Type B pancreatic cell (in vitro differentiated cells): ENCODE results near the gene HSP90B1. TPM values are rescaled to one million over a fixed set of nuclear protein-coding genes. Genes with fewer than 3 reads are reported as not detected.

Source experiments
- DNase-seq: peaks from one replicate; pipeline ENCODE4 v3.0.0; 2021; ENCODE audit warnings: mixed read lengths; ENCODE audit not compliant: unreplicated experiment; ENCODE audit errors: extremely low spot score
- H3K27ac Mint-ChIP-seq: 2 replicates; pipeline ENCODE4 v1.8.0; 2021; ENCODE audit warnings: mild to moderate bottlenecking, mixed read lengths
- H3K27me3 Mint-ChIP-seq: 2 replicates; pipeline ENCODE4 v1.8.0; 2021; ENCODE audit warnings: mixed read lengths
- H3K36me3 Mint-ChIP-seq: 2 replicates; pipeline ENCODE4 v1.8.0; 2021; ENCODE audit warnings: mixed read lengths
- H3K4me1 Mint-ChIP-seq: one replicate; pipeline ENCODE4 v1.8.0; 2021; ENCODE audit warnings: mixed read lengths; ENCODE audit not compliant: unreplicated experiment
- H3K4me3 Mint-ChIP-seq: 2 replicates; pipeline ENCODE4 v1.8.0; 2021; ENCODE audit warnings: mild to moderate bottlenecking, mixed read lengths
- H3K9me3 Mint-ChIP-seq: 2 replicates; pipeline ENCODE4 v1.8.0; 2021; ENCODE audit warnings: mixed read lengths
- CTCF ChIP-seq: fragments of 200-600 bp; sonication (generic); conservative IDR thresholded peaks from 2 replicates; pipeline ENCODE4 v1.5.0; 2021; ENCODE audit warnings: antibody characterized with exemption, mild to moderate bottlenecking
- total RNA-seq: library from RNA; stranded (reverse); gene quantifications from 2 replicates; pipeline ENCODE4 v1.2.1, GENCODE V29; 2021; ENCODE audit warnings: low replicate concordance

HSP90B1 gene
- total RNA-seq, 1 donor from 2014 or later: 967 TPM

- Mint-ChIP-seq H3K27ac (peak overlapping the region; percentile 99), H3K4me1 (peaks cover 17% of the 10 kb centered on the region), H3K9me3 (no peaks in the 10 kb centered on the region), H3K36me3 (peaks cover 23% of the 10 kb centered on the region), H3K27me3 (peaks cover 3% of the 10 kb centered on the region), H3K4me3 (peak overlapping the region; percentile 94)
- TF ChIP-seq CTCF: no peak
- DNase-seq: peak; percentile 79
These were observed 995 bp upstream of the HSP90B1 start for GRCh38 chr12:103929046-103929783.

GRCh38 chr12:103929784-103930033, 501 bp upstream of the HSP90B1 start:
- Mint-ChIP-seq H3K4me3 (peak overlapping the region; percentile 94), H3K9me3 (no peaks in the 10 kb centered on the region), H3K36me3 (peaks cover 26% of the 10 kb centered on the region), H3K4me1 (peaks cover 20% of the 10 kb centered on the region), H3K27me3 (peaks cover 3% of the 10 kb centered on the region), H3K27ac (peak overlapping the region; percentile 99)
- DNase-seq: no peak
- no peak for TF ChIP-seq CTCF

- H3K27me3 Mint-ChIP-seq: peaks cover 3% of the 10 kb centered on the region
- H3K27ac Mint-ChIP-seq: peak overlapping the region; percentile 99
- H3K4me1 Mint-ChIP-seq: peaks cover 33% of the 10 kb centered on the region
- no peak for DNase-seq
- H3K4me3 Mint-ChIP-seq: peak overlapping the region; percentile 94
- TF ChIP-seq CTCF: no peak
- no peaks in the 10 kb centered on the region for H3K9me3 Mint-ChIP-seq
- peaks cover 39% of the 10 kb centered on the region for H3K36me3 Mint-ChIP-seq
These were observed 851 bp downstream of the HSP90B1 start for GRCh38 chr12:103930787-103931735.

- no peak overlapping the region for H3K27ac Mint-ChIP-seq
- peaks cover 48% of the 10 kb centered on the region for H3K36me3 Mint-ChIP-seq
- DNase-seq: no peak
- no peaks in the 10 kb centered on the region for H3K9me3 Mint-ChIP-seq
- peaks cover 3% of the 10 kb centered on the region for H3K27me3 Mint-ChIP-seq
- peaks cover 34% of the 10 kb centered on the region for H3K4me1 Mint-ChIP-seq
- peak overlapping the region; percentile 94 for H3K4me3 Mint-ChIP-seq
- no peak for TF ChIP-seq CTCF
These were observed 3.0 kb downstream of the HSP90B1 start for GRCh38 chr12:103933237-103933636.

GRCh38 chr12:103936679-103937078, 6.5 kb downstream of the HSP90B1 start:
- no peak for DNase-seq
- no peaks in the 10 kb centered on the region for H3K9me3 Mint-ChIP-seq
- peak overlapping the region; percentile 41 for H3K27ac Mint-ChIP-seq
- no peak overlapping the region for H3K4me3 Mint-ChIP-seq
- no peak for TF ChIP-seq CTCF
- H3K27me3 Mint-ChIP-seq: no peaks in the 10 kb centered on the region
- peaks cover 34% of the 10 kb centered on the region for H3K4me1 Mint-ChIP-seq
- H3K36me3 Mint-ChIP-seq: peaks cover 62% of the 10 kb centered on the region
